NCI-H128 (cell line): Measurements from ENCODE around the gene JARID2.

Experiments used
- DNase-seq: peaks from one replicate; lab custom pipeline; 2025; ENCODE audit not compliant: unreplicated experiment; lab: John Stamatoyannopoulos, UW

Gene JARID2

GRCh38 chr6:15556711-15557110 lies 310.8 kb downstream of the JARID2 start:
- no peak for DNase-seq

GRCh38 chr6:15557174-15557573 lies 311.3 kb downstream of the JARID2 start:
- DNase-seq: no peak

GRCh38 chr6:15560713-15561112 lies 314.8 kb downstream of the JARID2 start:
- DNase-seq: no peak

GRCh38 chr6:15561447-15562199 lies 315.8 kb downstream of the JARID2 start:
- no peak for DNase-seq

GRCh38 chr6:15562977-15563376 lies 317.1 kb downstream of the JARID2 start:
- no peak for DNase-seq

GRCh38 chr6:15569035-15569995 lies 323.4 kb downstream of the JARID2 start:
- no peak for DNase-seq

- no peak for DNase-seq
Measured at GRCh38 chr6:15570171-15570570, 324.3 kb downstream of the JARID2 start.
